GM23248 (cell line): ENCODE results near the gene METTL5.
"Not testable (repeated sequence)": the region's sequence is repeated elsewhere in the genome, so short reads cannot be mapped to it uniquely, and the experiment has no call there.

Experiments
- EZH2 ChIP-seq: fragments of 200-600 bp; sonication (generic); IDR thresholded peaks from 2 replicates; pipeline ENCODE4 v1.6.1; 2018; ENCODE audit warnings: antibody characterized with exemption, mild to moderate bottlenecking; ENCODE audit not compliant: insufficient read depth, poor library complexity, severe bottlenecking
- EZH2phosphoT487 ChIP-seq: fragments of 200-600 bp; sonication (generic); IDR thresholded peaks from 2 replicates; pipeline ENCODE4 v1.6.1; 2018; ENCODE audit warnings: antibody characterized with exemption, moderate library complexity, mild to moderate bottlenecking, low read depth; ENCODE audit not compliant: insufficient read depth

- not testable (repeated sequence) for TF ChIP-seq EZH2, EZH2phosphoT487
Observed at GRCh38 chr2:169841625-169842024, 16.9 kb upstream of the METTL5 start.
